ENCODE results near the gene TMEM231.

- TF ChIP-seq CTCF (IDR thresholded peaks at IDR 0.05), result no peak
- no peak for TF ChIP-seq TCF7L2 (IDR thresholded peaks at IDR 0.05; ENCODE audit: low read depth, low read length)
- no peak for TF ChIP-seq REST (IDR thresholded peaks at IDR 0.05; ENCODE audit: insufficient read depth in 1 of 2, low read depth in 2 of 2, low read length in 1 of 2)
These were observed 28.1 kb upstream of the TMEM231 start for GRCh38 chr16:75584108-75584507.
